GM18526 (cell line): Measurements from ENCODE around the gene AGAP3.

Experiments used
- POLR2A ChIP-seq: IDR thresholded peaks from 3 replicates; pipeline ENCODE4 v1.6.1; 2011; ENCODE audit not compliant: insufficient read length; ENCODE audit errors: extremely low read depth

The AGAP3 gene

GRCh38 chr7:151056666-151057505, 29.4 kb upstream of the AGAP3 start:
- TF ChIP-seq POLR2A = no peak

DNA sequence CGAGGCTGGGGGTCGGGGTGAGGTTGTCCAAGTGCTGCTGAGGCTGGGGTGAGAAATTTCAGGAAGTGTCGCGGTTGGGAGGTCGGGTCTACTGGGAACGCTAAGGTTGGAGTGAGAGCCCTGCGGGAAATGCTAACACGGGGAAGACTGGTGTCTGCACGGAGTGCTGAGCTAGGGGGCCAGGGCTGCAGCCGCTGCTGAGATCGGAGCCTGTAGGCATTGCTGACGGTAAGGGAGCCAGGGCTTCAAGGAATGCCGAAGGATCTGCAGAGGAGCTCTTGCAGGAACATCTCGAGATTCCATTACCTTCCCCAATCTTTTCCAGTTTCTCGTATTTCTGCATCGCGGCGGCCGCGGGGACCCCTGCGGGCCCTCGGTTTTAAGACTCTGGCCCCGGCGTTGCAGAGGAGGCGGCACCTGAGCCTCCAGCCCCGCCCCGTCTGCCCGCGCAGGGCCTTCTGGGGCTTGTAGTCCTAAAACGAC, 28.7 kb upstream of the AGAP3 start, which contains the start of gene CDK5:
CDK5 (minus strand) TSS at position 392 of the 483 bp plus-strand sequence; CDS start at position 343, 49 bp downstream.
- no peak for TF ChIP-seq POLR2A

- TF ChIP-seq POLR2A = peak; percentile 62
Observed at GRCh38 chr7:151057989-151058780, 28.1 kb upstream of the AGAP3 start.

GRCh38 chr7:151058781-151059366, 27.4 kb upstream of the AGAP3 start:
- no peak for TF ChIP-seq POLR2A

GRCh38 chr7:151059367-151060112, 26.7 kb upstream of the AGAP3 start, which contains the start of gene SLC4A2:
Gene SLC4A2 (plus strand): TSS chr7:151059589. CDS start chr7:151061988, 2,399 bp downstream.
- peak; percentile 55 for TF ChIP-seq POLR2A

DNA sequence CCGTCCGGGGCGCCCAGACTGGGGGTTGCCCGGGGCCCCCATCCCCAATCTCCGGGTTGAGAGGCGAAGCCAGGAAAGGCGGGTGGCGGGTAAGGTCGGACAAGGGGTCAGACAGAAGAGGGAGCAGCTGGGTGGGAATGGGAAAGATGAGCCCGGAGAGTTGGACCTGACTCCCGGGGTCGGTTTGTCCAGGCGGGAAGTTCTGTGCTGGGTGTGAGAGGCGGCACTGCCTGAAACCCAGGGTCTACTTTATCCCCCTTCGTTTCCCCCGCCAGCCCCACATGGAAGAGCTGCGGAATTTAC, 26.2 kb upstream of the AGAP3 start:
- TF ChIP-seq POLR2A = no peak

GRCh38 chr7:151060416-151061212, 25.7 kb upstream of the AGAP3 start:
- no peak for TF ChIP-seq POLR2A

DNA sequence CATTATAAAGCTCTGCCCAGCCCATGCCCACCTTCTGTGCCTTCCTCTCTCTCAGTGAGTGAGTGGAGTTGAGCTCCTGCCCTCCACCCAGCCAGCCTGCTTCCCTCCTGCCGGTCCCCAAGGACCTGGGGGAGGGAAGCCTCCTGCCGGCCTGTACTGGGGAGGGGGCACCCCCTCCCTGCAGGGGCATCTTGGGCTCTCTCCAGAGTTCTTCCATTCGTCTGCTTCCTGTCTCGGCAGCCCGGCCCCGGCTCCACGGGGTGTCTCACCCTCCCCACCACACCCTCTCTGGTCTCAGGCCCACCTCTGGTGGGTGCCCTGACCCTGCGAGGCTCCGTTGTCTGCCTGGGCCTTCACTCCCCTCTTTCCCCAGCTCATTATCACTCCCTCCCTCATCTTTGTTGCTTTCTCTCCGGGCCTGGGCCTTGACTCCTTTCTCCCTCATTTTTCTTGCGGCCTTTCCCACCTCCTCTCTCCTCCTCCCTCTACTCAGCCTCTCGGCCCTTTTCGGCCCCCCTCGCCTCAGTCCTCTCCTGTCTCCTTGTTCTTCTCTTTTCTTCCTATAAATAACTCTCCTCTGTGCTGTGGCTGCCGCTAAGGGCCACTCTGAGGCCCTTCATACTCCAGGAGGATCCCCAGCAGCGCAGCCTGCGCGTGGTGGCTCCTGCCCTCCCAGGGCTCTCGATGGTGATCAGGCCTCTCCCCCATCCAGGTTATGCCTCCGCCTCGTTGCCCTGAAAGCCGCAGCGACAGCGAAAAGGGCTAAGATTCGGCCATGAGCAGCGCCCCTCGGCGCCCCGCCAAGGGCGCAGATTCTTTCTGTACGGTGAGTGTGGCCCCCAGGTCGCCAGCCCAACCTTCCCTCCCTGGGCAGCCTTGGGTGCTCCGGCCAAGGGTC, 24.8 kb upstream of the AGAP3 start:
- no peak for TF ChIP-seq POLR2A

GRCh38 chr7:151062111-151062398, 24.2 kb upstream of the AGAP3 start:
- no peak for TF ChIP-seq POLR2A

- TF ChIP-seq POLR2A = no peak
Observed at GRCh38 chr7:151062399-151063211, 23.7 kb upstream of the AGAP3 start.

DNA sequence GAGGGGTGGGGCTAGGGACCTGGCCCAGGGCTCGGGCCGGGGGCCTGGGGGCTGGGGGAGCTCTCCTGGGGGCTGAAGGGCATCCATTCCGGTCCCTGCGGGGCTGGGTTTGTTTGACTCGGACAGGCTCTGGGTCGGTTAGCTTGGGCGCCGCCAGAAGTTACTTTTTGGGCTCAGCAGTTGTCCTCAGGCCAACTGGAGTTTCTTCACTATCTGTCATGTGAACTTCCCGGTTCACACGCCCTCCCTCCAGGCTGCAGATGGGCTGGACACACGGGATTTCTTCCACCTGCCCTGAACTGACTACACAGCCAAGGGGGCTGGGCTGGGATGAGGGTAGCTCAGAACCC, 23.1 kb upstream of the AGAP3 start:
- no peak for TF ChIP-seq POLR2A

GRCh38 chr7:151064454-151064853, 21.8 kb upstream of the AGAP3 start:
- TF ChIP-seq POLR2A = no peak

DNA sequence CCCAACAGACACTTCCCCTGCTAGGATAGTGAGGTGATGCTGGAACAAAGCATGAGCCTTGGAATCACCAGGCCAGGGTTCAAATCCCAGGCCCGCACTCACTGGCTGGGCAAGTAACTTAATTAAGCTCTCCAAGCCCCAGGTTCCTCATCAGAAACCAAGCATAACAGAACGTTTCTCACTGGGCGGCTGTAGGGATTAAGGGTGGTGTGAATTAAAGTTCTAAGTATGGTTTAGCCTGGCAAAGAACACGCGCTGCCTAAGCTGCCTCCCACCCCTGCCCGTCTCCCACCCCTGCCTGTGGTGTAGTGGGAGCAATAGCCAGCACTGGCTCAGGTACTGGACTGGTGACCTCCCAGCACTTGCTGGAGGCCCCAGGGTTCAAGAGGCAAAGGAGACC, 21.3 kb upstream of the AGAP3 start:
- no peak for TF ChIP-seq POLR2A
